GM12878 (cell line): ENCODE measurements around the gene ZNF491. TPM values are rescaled to one million over a fixed set of nuclear protein-coding genes. Genes with fewer than 3 reads are reported as not detected.
A peak's percentile ranks its signal among the peaks of the same experiment; 100 is the strongest.

Source experiments
- ATAC-seq: fragments of 200-7000 bp; cut with Tn5 transposase; 3 replicates; pipeline ENCODE4 v1.9.1; 2020; ENCODE audit warnings: mild to moderate bottlenecking, moderate library complexity
- BruUV-seq: library from RNA; stranded (reverse); fragments of 400-500 nt; replicated peaks from 2 replicates; lab custom pipeline; 2021; lab: Mats Ljungman, UMichigan
- CTCF ChIA-PET: fragments of 300-600 bp; sonication (Branson Sonifier 250); formaldehyde crosslinking; extraction: SDS; loops from one replicate; lab custom pipeline; 2021; ENCODE audit warnings: inconsistent platforms; lab: Yijun Ruan, JAX
- POLR2A ChIA-PET: fragments of 350-600 bp; formaldehyde crosslinking; extraction: SDS; loops from one replicate; lab custom pipeline; 2021; ENCODE audit warnings: inconsistent platforms; lab: Charles Lee
- RAD21 ChIA-PET: fragments of 300-600 bp; sonication (Branson Sonifier 250); formaldehyde crosslinking; loops from one replicate; lab custom pipeline; 2023; ENCODE audit warnings: antibody characterized with exemption; ENCODE audit not compliant: unreplicated experiment; lab: Charles Lee
- SMC1A ChIA-PET: fragments of 300-600 bp; sonication (Branson Sonifier 250); formaldehyde crosslinking; loops from one replicate; lab custom pipeline; 2023; ENCODE audit not compliant: unreplicated experiment, uncharacterized antibody; lab: Charles Lee
- DNase-seq: peaks from one replicate; pipeline ENCODE4 v3.0.0-alpha.2; 2011; ENCODE audit warnings: low read depth, low spot score
- FAIRE-seq: peaks from 3 replicates; lab custom pipeline; 2011; peaks lifted over from hg19 to GRCh38; lab: Jason Lieb, UNC
- H2AFZ ChIP-seq: 2 replicates; pipeline ENCODE4 v1.6.0; 2011; ENCODE audit warnings: low read depth, low read length, control low read depth; ENCODE audit not compliant: control insufficient read depth
- H3K27ac ChIP-seq: 2 replicates; pipeline ENCODE4 v1.5.1; 2011; ENCODE audit warnings: control low read depth; ENCODE audit not compliant: control insufficient read depth, insufficient read depth
- H3K27me3 ChIP-seq, 2 experiments: replicated peaks in 1 of 2; 2 replicates each; pipeline versions ENCODE4 v1.6.0 to v1.6.1; 2011; ENCODE audit warnings: low read length in 1 of 2; ENCODE audit not compliant: control insufficient read depth in 2 of 2, insufficient read depth in 2 of 2
- H3K36me3 ChIP-seq, 2 experiments: 2 replicates each; pipeline ENCODE4 v1.5.1; 2011; ENCODE audit warnings: low read length in 1 of 2; ENCODE audit not compliant: control insufficient read depth in 2 of 2, insufficient read depth in 2 of 2
- H3K4me1 ChIP-seq: 2 replicates; pipeline ENCODE4 v1.6.1; 2011; ENCODE audit warnings: mild to moderate bottlenecking, low read length, moderate library complexity, mixed read lengths; ENCODE audit not compliant: control insufficient read depth, insufficient read depth
- H3K4me2 ChIP-seq: 2 replicates; pipeline ENCODE4 v1.6.0; 2011; ENCODE audit warnings: control low read depth; ENCODE audit not compliant: control insufficient read depth, insufficient read depth
- H3K4me3 ChIP-seq: fragments of 200-600 bp; sonication (generic); 2 replicates; pipeline ENCODE4 v1.5.1; 2016
- H3K79me2 ChIP-seq: 2 replicates; pipeline ENCODE4 v1.6.0; 2011; ENCODE audit warnings: low read length; ENCODE audit not compliant: control insufficient read depth, insufficient read depth
- H3K9ac ChIP-seq: 2 replicates; pipeline ENCODE4 v1.8.0; 2011; ENCODE audit warnings: low read length, control low read depth, mixed read lengths; ENCODE audit not compliant: control insufficient read depth, insufficient read depth
- H3K9me3 ChIP-seq: replicated peaks from 3 replicates; pipeline ENCODE4 v1.5.1; 2011; ENCODE audit warnings: mild to moderate bottlenecking, low read length; ENCODE audit not compliant: control insufficient read depth, insufficient read depth
- H4K20me1 ChIP-seq: 2 replicates; pipeline ENCODE4 v1.6.0; 2011; ENCODE audit not compliant: control insufficient read depth, insufficient read depth
- EED ChIP-seq: sonication (generic); IDR thresholded peaks from 2 replicates; pipeline ENCODE4 v1.6.1; 2016; ENCODE audit warnings: antibody characterized with exemption, low read depth
- GATAD2B ChIP-seq: fragments of 450-650 bp; conservative IDR thresholded peaks from 2 replicates; pipeline ENCODE4 v1.6.1; 2017; ENCODE audit warnings: low read depth, mild to moderate bottlenecking, moderate library complexity
- IKZF2 ChIP-seq, 2 experiments: fragments of 450-650 bp; IDR thresholded peaks; 2 replicates each; pipeline ENCODE4 v1.6.1; 2017; ENCODE audit warnings: mild to moderate bottlenecking in 2 of 2, moderate library complexity in 2 of 2
- MEF2B ChIP-seq: fragments of 450-650 bp; IDR thresholded peaks from 2 replicates; pipeline ENCODE4 v1.6.1; 2018; ENCODE audit warnings: mild to moderate bottlenecking, moderate library complexity; ENCODE audit not compliant: partially characterized antibody, poor library complexity, severe bottlenecking
- POLR2AphosphoS5 ChIP-seq: IDR thresholded peaks from 2 replicates; pipeline ENCODE4 v1.6.1; 2011; ENCODE audit warnings: mild to moderate bottlenecking, low read length, inconsistent platforms
- RUNX3 ChIP-seq: IDR thresholded peaks from 2 replicates; pipeline ENCODE4 v1.6.1; 2012; ENCODE audit warnings: low read length, inconsistent platforms
- SMARCA5 ChIP-seq: fragments of 450-650 bp; IDR thresholded peaks from 2 replicates; pipeline ENCODE4 v1.6.1; 2017; ENCODE audit warnings: mild to moderate bottlenecking
- WGBS: methylation state at CpG from one replicate; pipeline ENCODE4 v1.1.6; 2016; ENCODE audit warnings: low lambda C conversion rate; ENCODE audit not compliant: insufficient replicate concordance, insufficient coverage; ENCODE audit errors: missing lambda C conversion rate; 5-methylcytosine and 5-hydroxymethylcytosine counted together
- in situ Hi-C: fragments of 300-500 bp; cut with MboI; formaldehyde crosslinking; loops from 9 replicates; pipeline ENCODE4 v1.14.3; 2018; ENCODE audit warnings: mixed read lengths
- intact Hi-C: fragments of 100-400 bp; cut with micrococcal nuclease; formaldehyde crosslinking; loops from one replicate; pipeline ENCODE4 v1.14.2; 2022; ENCODE audit not compliant: unreplicated experiment
- polyA plus RNA-seq, 11 experiments: library from polyadenylated mRNA; depleted of rRNA in 4 of 11; unstranded in 6 of 11; stranded (reverse) in 5 of 11; fragments of >200 nt; fragmentation: Nextera tagmentation in 4 of 11; fragmentation: Illumina TruSeq in 1 of 11; extraction: Ambion mirVana in 4 of 11; extraction: Trizol in 1 of 11; gene quantifications; 1 replicate in 1 of 11; 2 replicates in 10 of 11; pipeline versions ENCODE4 v1.2.1 to v1.2.3, GENCODE V29; 2011 to 2016; ENCODE audit warnings: inconsistent platforms in 2 of 11, missing spikeins in 2 of 11, low read depth in 1 of 11
- total RNA-seq, 4 experiments: library from RNA; depleted of rRNA in 3 of 4; stranded (reverse); fragments of >200 nt in 3 of 4; fragmentation: Illumina TruSeq in 1 of 4; extraction: Trizol in 1 of 4; gene quantifications; 2 replicates each; pipeline versions ENCODE4 v1.2.1 to v1.2.3, GENCODE V29; 2013 to 2021
- TF ChIP-seq, protein P1 (sequence below): fragments of 450-650 bp; IDR thresholded peaks from 2 replicates; pipeline ENCODE4 v1.6.1; 2016; ENCODE audit warnings: mild to moderate bottlenecking, moderate library complexity, borderline replicate concordance
- TF ChIP-seq, protein P2 (sequence below): fragments of 450-650 bp; IDR thresholded peaks from 2 replicates; pipeline ENCODE4 v1.6.1; 2017; ENCODE audit warnings: low read depth, mild to moderate bottlenecking, moderate library complexity
- TF ChIP-seq, protein P3 (sequence below): fragments of 450-650 bp; conservative IDR thresholded peaks from 2 replicates; pipeline ENCODE4 v1.6.1; 2017; ENCODE audit warnings: mild to moderate bottlenecking, moderate library complexity

ZNF491 gene
- total and polyA plus RNA-seq, 10 of the 15 experiments (the other 5 are each of a cell fraction or from before 2014, with no cell fraction given), result 0.18 to 1.4 (median 0.37) TPM

DNA sequence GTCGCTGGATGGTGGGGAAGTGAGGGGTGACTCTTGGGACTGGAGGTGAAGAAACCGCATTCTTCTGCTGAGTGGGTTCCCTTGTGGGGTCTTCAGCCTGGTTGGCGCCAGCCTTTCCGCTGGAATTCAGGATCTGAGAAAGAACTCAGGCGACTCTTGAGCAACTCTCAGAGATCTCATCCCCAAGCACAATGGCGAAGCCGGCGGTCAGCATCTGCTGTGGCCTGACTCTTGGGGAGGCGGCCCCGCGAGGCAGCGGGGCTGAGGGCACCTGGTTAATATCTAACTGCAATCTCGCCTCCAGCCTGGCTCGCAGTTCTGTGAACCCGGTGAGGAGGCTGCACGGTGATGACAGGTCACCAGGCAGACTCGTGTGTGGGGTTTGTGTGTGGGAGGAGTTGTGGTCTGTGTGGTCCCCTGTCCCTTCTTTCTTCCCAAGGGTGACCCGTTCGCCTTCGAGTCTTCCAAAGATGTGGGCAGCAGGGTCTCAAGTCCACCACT is 30.6 kb upstream of the ZNF491 start:
- peak overlapping the region; percentile 91 for H3K27ac ChIP-seq
- peaks cover 15% of the 10 kb centered on the region for H3K79me2 ChIP-seq
- no peaks in the 10 kb centered on the region for H4K20me1 ChIP-seq
- H3K36me3 ChIP-seq, result no peaks in the 10 kb centered on the region
- under 1% methylated on average over 18 of the region's 20 CpGs for WGBS
- in situ Hi-C loops, result no loop called here
- intact Hi-C loops, result no loop called here
- ChIA-PET RAD21 (no interaction called here), POLR2A (interaction anchor here (0.5 to 1.2 kb wide), 2 partner anchors 165 to 273 kb away, joined by 3 to 5 read pairs; no protein-coding TSS in a partner anchor), CTCF (interaction anchor here (0.7 kb wide), 1 partner anchor 30 kb away, joined by 3 read pairs; the partner anchor contains the start of gene ZNF491), SMC1A (interaction anchor here (2.0 kb wide), 1 partner anchor 31 kb away, joined by 7 read pairs; no protein-coding TSS in a partner anchor)
- no peaks in the 10 kb centered on the region for H3K27me3 ChIP-seq
- FAIRE-seq (no peak), DNase-seq (peak; percentile 31), ATAC-seq (peak; percentile 77)
- H3K4me3 ChIP-seq, result peak overlapping the region; percentile 71
- BruUV-seq, result no TSS peak
- peaks cover 3% of the 10 kb centered on the region for H3K4me1 ChIP-seq
- H2AFZ ChIP-seq, result peak overlapping the region; percentile 99
- H3K4me2 ChIP-seq, result peak overlapping the region; percentile 92
- H3K9me3 ChIP-seq, result peaks cover 12% of the 10 kb centered on the region
- H3K9ac ChIP-seq, result peak overlapping the region; percentile 91
- TF ChIP-seq, protein P1, sequence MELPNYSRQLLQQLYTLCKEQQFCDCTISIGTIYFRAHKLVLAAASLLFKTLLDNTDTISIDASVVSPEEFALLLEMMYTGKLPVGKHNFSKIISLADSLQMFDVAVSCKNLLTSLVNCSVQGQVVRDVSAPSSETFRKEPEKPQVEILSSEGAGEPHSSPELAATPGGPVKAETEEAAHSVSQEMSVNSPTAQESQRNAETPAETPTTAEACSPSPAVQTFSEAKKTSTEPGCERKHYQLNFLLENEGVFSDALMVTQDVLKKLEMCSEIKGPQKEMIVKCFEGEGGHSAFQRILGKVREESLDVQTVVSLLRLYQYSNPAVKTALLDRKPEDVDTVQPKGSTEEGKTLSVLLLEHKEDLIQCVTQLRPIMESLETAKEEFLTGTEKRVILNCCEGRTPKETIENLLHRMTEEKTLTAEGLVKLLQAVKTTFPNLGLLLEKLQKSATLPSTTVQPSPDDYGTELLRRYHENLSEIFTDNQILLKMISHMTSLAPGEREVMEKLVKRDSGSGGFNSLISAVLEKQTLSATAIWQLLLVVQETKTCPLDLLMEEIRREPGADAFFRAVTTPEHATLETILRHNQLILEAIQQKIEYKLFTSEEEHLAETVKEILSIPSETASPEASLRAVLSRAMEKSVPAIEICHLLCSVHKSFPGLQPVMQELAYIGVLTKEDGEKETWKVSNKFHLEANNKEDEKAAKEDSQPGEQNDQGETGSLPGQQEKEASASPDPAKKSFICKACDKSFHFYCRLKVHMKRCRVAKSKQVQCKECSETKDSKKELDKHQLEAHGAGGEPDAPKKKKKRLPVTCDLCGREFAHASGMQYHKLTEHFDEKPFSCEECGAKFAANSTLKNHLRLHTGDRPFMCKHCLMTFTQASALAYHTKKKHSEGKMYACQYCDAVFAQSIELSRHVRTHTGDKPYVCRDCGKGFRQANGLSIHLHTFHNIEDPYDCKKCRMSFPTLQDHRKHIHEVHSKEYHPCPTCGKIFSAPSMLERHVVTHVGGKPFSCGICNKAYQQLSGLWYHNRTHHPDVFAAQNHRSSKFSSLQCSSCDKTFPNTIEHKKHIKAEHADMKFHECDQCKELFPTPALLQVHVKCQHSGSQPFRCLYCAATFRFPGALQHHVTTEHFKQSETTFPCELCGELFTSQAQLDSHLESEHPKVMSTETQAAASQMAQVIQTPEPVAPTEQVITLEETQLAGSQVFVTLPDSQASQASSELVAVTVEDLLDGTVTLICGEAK, result 0 out of 2 replicates have a peak, but pooled peaks have one; percentile 13
- TF ChIP-seq, protein P2, sequence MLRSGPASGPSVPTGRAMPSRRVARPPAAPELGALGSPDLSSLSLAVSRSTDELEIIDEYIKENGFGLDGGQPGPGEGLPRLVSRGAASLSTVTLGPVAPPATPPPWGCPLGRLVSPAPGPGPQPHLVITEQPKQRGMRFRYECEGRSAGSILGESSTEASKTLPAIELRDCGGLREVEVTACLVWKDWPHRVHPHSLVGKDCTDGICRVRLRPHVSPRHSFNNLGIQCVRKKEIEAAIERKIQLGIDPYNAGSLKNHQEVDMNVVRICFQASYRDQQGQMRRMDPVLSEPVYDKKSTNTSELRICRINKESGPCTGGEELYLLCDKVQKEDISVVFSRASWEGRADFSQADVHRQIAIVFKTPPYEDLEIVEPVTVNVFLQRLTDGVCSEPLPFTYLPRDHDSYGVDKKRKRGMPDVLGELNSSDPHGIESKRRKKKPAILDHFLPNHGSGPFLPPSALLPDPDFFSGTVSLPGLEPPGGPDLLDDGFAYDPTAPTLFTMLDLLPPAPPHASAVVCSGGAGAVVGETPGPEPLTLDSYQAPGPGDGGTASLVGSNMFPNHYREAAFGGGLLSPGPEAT, result peak; percentile 63; the same call in 1 of the 2 replicates
- peak; percentile 74 for TF ChIP-seq RUNX3
- TF ChIP-seq EED, result 0 out of 2 replicates have a peak, but pooled peaks have one; percentile 16
- peak; percentile 57 to 70; a peak in 2 of 4 replicates for TF ChIP-seq IKZF2 (IDR thresholded peaks at IDR 0.05)
- no peak for TF ChIP-seq MEF2B
- TF ChIP-seq GATAD2B, result 0 out of 2 replicates have a peak, but pooled peaks have one; percentile 30
- peak; percentile 37; the same call in 1 of the 2 replicates for TF ChIP-seq POLR2AphosphoS5
- TF ChIP-seq, protein P3, sequence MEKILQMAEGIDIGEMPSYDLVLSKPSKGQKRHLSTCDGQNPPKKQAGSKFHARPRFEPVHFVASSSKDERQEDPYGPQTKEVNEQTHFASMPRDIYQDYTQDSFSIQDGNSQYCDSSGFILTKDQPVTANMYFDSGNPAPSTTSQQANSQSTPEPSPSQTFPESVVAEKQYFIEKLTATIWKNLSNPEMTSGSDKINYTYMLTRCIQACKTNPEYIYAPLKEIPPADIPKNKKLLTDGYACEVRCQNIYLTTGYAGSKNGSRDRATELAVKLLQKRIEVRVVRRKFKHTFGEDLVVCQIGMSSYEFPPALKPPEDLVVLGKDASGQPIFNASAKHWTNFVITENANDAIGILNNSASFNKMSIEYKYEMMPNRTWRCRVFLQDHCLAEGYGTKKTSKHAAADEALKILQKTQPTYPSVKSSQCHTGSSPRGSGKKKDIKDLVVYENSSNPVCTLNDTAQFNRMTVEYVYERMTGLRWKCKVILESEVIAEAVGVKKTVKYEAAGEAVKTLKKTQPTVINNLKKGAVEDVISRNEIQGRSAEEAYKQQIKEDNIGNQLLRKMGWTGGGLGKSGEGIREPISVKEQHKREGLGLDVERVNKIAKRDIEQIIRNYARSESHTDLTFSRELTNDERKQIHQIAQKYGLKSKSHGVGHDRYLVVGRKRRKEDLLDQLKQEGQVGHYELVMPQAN, result 0 out of 2 replicates have a peak, but pooled peaks have one; percentile 15
- TF ChIP-seq SMARCA5, result 0 out of 2 replicates have a peak, but pooled peaks have one; percentile 26
